Esophagus muscularis mucosa (tissue), 4 donors: ENCODE data around the gene PRM1. TPM values are rescaled to one million over a fixed set of nuclear protein-coding genes. Genes with fewer than 3 reads are reported as not detected.

Source experiments
- DNase-seq: peaks from one replicate; pipeline ENCODE4 v3.0.0-alpha.2; 2017; ENCODE audit errors: extremely low spot score
- H3K27ac ChIP-seq, 4 donors: fragments of 200-600 bp; sonication (generic); replicated peaks in 1 of 4; 1 replicate in 3 of 4; 2 replicates in 1 of 4; pipeline ENCODE4 v1.5.1; 2016 to 2019; ENCODE audit warnings: mild to moderate bottlenecking in 1 of 4
- H3K27me3 ChIP-seq, 4 donors: fragments of 200-600 bp; sonication (generic); one replicate each; pipeline versions ENCODE4 v1.5.1 to v1.6.0; 2016 to 2019
- H3K36me3 ChIP-seq, 4 donors: fragments of 200-600 bp; sonication (generic); one replicate each; pipeline ENCODE4 v1.5.1; 2016 to 2019
- H3K4me1 ChIP-seq, 4 donors: fragments of 200-600 bp; sonication (generic); one replicate each; pipeline ENCODE4 v1.5.1; 2016 to 2019
- H3K4me3 ChIP-seq, 4 donors: fragments of 200-600 bp; sonication (generic); 1 replicate in 2 of 4; 2 replicates in 2 of 4; pipeline ENCODE4 v1.5.1; 2016 to 2019; ENCODE audit warnings: mild to moderate bottlenecking in 4 of 4, moderate library complexity in 1 of 4
- H3K9me3 ChIP-seq, 4 donors: fragments of 200-600 bp; sonication (generic); 1 replicate in 3 of 4; 2 replicates in 1 of 4; pipeline ENCODE4 v1.5.1; 2016 to 2019
- CTCF ChIP-seq, 3 experiments: fragments of 200-600 bp in 2 of 3; fragments of 450-650 bp in 1 of 3; sonication (generic) in 2 of 3; IDR thresholded peaks; one replicate each; pipeline ENCODE4 v1.5.1; 2017 to 2019; ENCODE audit warnings: antibody characterized with exemption in 3 of 3, mild to moderate bottlenecking in 2 of 3, moderate library complexity in 1 of 3
- EP300 ChIP-seq: sonication (generic); formaldehyde crosslinking; IDR thresholded peaks from one replicate; pipeline ENCODE4 v1.6.1; 2017; ENCODE audit warnings: antibody characterized with exemption
- POLR2A ChIP-seq: fragments of 450-650 bp; IDR thresholded peaks from one replicate; pipeline ENCODE4 v1.6.1; 2017; ENCODE audit warnings: antibody characterized with exemption, moderate library complexity, mild to moderate bottlenecking, low read depth
- POLR2AphosphoS5 ChIP-seq, 2 donors: sonication (generic); formaldehyde crosslinking; IDR thresholded peaks; one replicate each; pipeline ENCODE4 v1.6.1; 2017; ENCODE audit warnings: antibody characterized with exemption in 2 of 2
- WGBS: methylation state at CpG from one replicate; pipeline ENCODE4 v1.1.5; 2018; 5-methylcytosine and 5-hydroxymethylcytosine counted together
- intact Hi-C: fragments of 100-400 bp; cut with DNase I; formaldehyde crosslinking; loops from one replicate; pipeline ENCODE4 v1.15.1; 2023
- total RNA-seq, 4 donors: library from RNA; depleted of rRNA; stranded (reverse); fragments of >200 nt; gene quantifications; one replicate each; pipeline versions ENCODE4 v1.1.0 to v1.2.1, GENCODE V29; 2016

Gene PRM1
- total RNA-seq, 4 donors from 2014 or later: not detected

DNA sequence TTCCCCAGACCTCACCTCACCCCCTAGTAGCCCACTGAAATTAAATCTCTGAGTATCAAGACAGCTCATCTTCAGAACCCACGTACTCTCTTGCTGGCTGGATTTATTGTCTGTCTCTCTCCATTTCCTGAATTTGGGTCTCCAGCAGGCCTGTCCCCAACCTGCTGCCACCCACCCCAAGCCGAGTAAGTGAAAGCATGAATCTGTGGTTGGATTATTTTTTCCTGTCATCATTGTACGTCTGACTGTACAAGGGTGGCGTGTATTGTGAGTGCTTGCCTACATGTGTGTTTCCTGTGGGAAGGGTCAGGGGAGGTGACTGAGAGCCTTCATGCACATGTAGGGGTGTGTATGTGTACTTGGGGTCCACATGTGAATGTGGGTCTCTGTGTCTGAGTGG lies 17.4 kb downstream of the PRM1 start:
- H3K4me3 ChIP-seq: no peak overlapping the region
- H3K27ac ChIP-seq: no peak overlapping the region
- intact Hi-C loops: no loop called here
- TF ChIP-seq EP300 (no peak), POLR2AphosphoS5 (IDR thresholded peaks at IDR 0.05) (no peak), POLR2A (no peak), CTCF (IDR thresholded peaks at IDR 0.05) (no peak)
- peaks cover 7 to 9% (median 7%) of the 10 kb centered on the region in 4 donors for H3K4me1 ChIP-seq
- DNase-seq: no peak
- WGBS: 76% methylated on average over 4 of the region's 4 CpGs
- no peaks in the 10 kb centered on the region for H3K27me3 ChIP-seq
- no peaks in the 10 kb centered on the region for H3K9me3 ChIP-seq
- H3K36me3 ChIP-seq: no peaks in the 10 kb centered on the region

- TF ChIP-seq POLR2AphosphoS5 (IDR thresholded peaks at IDR 0.05): no peak
- TF ChIP-seq POLR2A: no peak
- TF ChIP-seq CTCF (IDR thresholded peaks at IDR 0.05): no peak
- TF ChIP-seq EP300: no peak
- Histone ChIP-seq H3K4me3 (no peak overlapping the region), H3K27ac (no peak overlapping the region), H3K27me3 (no peaks in the 10 kb centered on the region), H3K4me1 (peaks cover 11 to 16% (median 12%) of the 10 kb centered on the region in 4 donors), H3K36me3 (no peaks in the 10 kb centered on the region), H3K9me3 (no peaks in the 10 kb centered on the region)
- no peak for DNase-seq
- 90% methylated on average over 8 of the region's 8 CpGs for WGBS
- intact Hi-C loops: no loop called here
Measured at GRCh38 chr16:11262915-11263314, 18.2 kb downstream of the PRM1 start.

GRCh38 chr16:11260596-11260966 lies 20.5 kb downstream of the PRM1 start:
- H3K36me3 ChIP-seq: no peaks in the 10 kb centered on the region
- no peak for DNase-seq
- H3K4me1 ChIP-seq: peaks cover 21 to 29% (median 26%) of the 10 kb centered on the region in 4 donors
- H3K4me3 ChIP-seq: no peak overlapping the region
- H3K27ac ChIP-seq: no peak overlapping the region
- H3K27me3 ChIP-seq: peaks cover 0 to 2% (median 0%) of the 10 kb centered on the region in 4 donors
- TF ChIP-seq EP300 (no peak), CTCF (IDR thresholded peaks at IDR 0.05) (no peak), POLR2A (no peak)
- H3K9me3 ChIP-seq: no peaks in the 10 kb centered on the region
- intact Hi-C loops: no loop called here
- 72% methylated on average over 3 of the region's 3 CpGs for WGBS

DNA sequence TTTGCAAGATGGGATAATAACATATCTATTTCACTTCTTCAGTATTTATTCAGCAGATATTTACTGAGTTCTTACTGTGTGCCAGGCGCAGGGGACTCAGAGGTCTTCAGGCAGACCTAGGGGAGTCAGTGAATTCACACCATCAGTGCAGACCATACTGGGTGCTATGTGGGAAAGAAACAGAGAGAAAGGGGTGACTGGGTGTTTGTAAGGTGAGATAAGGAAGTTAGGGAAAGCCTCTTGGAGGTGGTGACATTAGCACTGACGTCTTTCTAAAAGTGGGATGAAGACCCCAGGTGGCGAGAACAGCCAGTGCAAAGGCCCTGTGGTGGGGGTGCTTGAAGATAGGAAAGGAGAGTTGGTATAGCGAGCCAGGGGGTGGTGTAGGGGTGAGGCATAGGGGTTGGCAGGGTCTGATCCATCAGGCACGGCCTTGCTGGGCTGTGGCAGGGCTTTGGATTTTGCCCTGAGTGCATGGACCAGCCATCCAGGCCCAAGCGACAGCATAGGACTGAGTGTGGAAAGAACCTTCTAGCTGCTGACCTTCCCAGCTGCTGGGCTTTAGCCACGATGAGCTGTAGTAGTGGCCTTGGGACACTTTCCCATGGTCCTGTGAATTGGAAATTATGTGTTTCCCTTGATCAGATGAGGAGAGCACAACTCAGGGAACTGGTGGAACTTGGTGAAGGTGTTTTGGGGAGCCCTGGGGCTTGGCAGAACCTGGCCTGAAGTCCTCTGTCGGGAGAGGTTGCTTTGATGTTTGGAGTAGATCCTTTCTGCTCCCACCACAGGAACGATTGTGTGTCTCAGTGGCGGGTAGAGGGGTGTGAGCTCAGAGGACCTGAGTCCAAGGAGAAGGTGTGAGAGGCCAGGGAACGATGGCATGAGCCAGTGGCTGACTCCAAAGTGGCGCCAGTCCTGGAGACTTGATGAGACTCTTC lies 21.2 kb downstream of the PRM1 start:
- Histone ChIP-seq H3K36me3 (no peaks in the 10 kb centered on the region), H3K27me3 (peaks cover 0 to 4% (median 0%) of the 10 kb centered on the region in 4 donors), H3K4me3 (no peak overlapping the region), H3K9me3 (no peaks in the 10 kb centered on the region), H3K4me1 (peaks cover 26 to 36% (median 33%) of the 10 kb centered on the region in 4 donors), H3K27ac (no peak overlapping the region)
- TF ChIP-seq POLR2A (no peak), EP300 (no peak), CTCF (IDR thresholded peaks at IDR 0.05) (no peak), POLR2AphosphoS5 (IDR thresholded peaks at IDR 0.05) (no peak)
- no peak for DNase-seq
- intact Hi-C loops: loop anchor here (5.0 to 10.0 kb wide), 2 partner anchors 87 to 185 kb away; partner anchors contain the start of gene RMI2
- WGBS: 93% methylated on average over 10 of the region's 12 CpGs
